OCI-LY1 (cell line): Measurements from ENCODE around the gene BTBD2.

ENCODE experiments used
- H2AFZ ChIP-seq: fragments of 200-600 bp; sonication (generic), shearing (Covaris generic); 2 replicates; pipeline ENCODE4 v1.6.0; 2014; ENCODE audit warnings: antibody characterized with exemption, mild to moderate bottlenecking, low read length
- H3F3A ChIP-seq: fragments of 200-600 bp; sonication (generic), shearing (Covaris generic); 2 replicates; pipeline ENCODE4 v1.6.0; 2014; ENCODE audit warnings: mild to moderate bottlenecking, antibody characterized with exemption, low read length, moderate library complexity; ENCODE audit not compliant: insufficient read depth
- H3K27ac ChIP-seq: fragments of 200-600 bp; sonication (generic); 2 replicates; pipeline ENCODE4 v1.5.1; 2014; ENCODE audit warnings: low read length, mixed run types, mild to moderate bottlenecking, low read depth; ENCODE audit not compliant: poor library complexity, severe bottlenecking
- H3K27me3 ChIP-seq: fragments of 200-600 bp; sonication (generic); 2 replicates; pipeline ENCODE4 v1.6.0; 2014; ENCODE audit warnings: antibody characterized with exemption, mild to moderate bottlenecking, low read length, moderate library complexity; ENCODE audit not compliant: insufficient read depth
- H3K36me3 ChIP-seq: fragments of 200-600 bp; sonication (generic); 2 replicates; pipeline ENCODE4 v1.6.1; 2014; ENCODE audit warnings: mild to moderate bottlenecking, antibody characterized with exemption, low read length, moderate library complexity, mixed read lengths; ENCODE audit not compliant: insufficient read depth
- H3K4me1 ChIP-seq: fragments of 200-600 bp; sonication (generic); 2 replicates; pipeline ENCODE4 v1.5.1; 2014; ENCODE audit warnings: mild to moderate bottlenecking, low read length, moderate library complexity; ENCODE audit not compliant: insufficient read depth, severe bottlenecking
- H3K4me2 ChIP-seq: fragments of 200-600 bp; sonication (generic), shearing (Covaris generic); 2 replicates; pipeline ENCODE4 v1.6.1; 2014; ENCODE audit warnings: low read length
- H3K4me3 ChIP-seq: fragments of 200-600 bp; sonication (generic); 2 replicates; pipeline ENCODE4 v1.5.1; 2014; ENCODE audit warnings: low read length, low read depth, mild to moderate bottlenecking, mixed read lengths; ENCODE audit not compliant: poor library complexity, severe bottlenecking
- H3K79me2 ChIP-seq: fragments of 200-600 bp; shearing (Covaris generic); 2 replicates; pipeline ENCODE4 v1.6.1; 2016; ENCODE audit warnings: mixed run types, low read length, mixed read lengths; ENCODE audit not compliant: insufficient read depth
- H3K9ac ChIP-seq: fragments of 200-600 bp; sonication (generic), shearing (Covaris generic); 2 replicates; pipeline ENCODE4 v1.6.1; 2014; ENCODE audit warnings: mild to moderate bottlenecking, low read length, mixed read lengths
- H3K9me2 ChIP-seq: fragments of 200-600 bp; sonication (generic), shearing (Covaris generic); 2 replicates; pipeline ENCODE4 v1.6.1; 2014; ENCODE audit warnings: low read depth, mild to moderate bottlenecking, low read length, mixed read lengths
- H3K9me3 ChIP-seq: fragments of 200-600 bp; shearing (Covaris generic); 2 replicates; pipeline ENCODE4 v1.6.1; 2014; ENCODE audit warnings: low read length, mixed read lengths
- H4K20me1 ChIP-seq: fragments of 200-600 bp; sonication (generic), shearing (Covaris generic); 2 replicates; pipeline ENCODE4 v1.6.0; 2016; ENCODE audit warnings: mild to moderate bottlenecking, low read length; ENCODE audit not compliant: insufficient read depth
- CTCF ChIP-seq: fragments of 200-600 bp; sonication (generic), shearing (Covaris generic); IDR thresholded peaks from 2 replicates; pipeline ENCODE4 v1.5.1; 2017; ENCODE audit warnings: mild to moderate bottlenecking, antibody characterized with exemption, low read length, moderate library complexity, mixed read lengths
- EZH2 ChIP-seq: fragments of 200-600 bp; sonication (generic), shearing (Covaris generic); IDR thresholded peaks from 2 replicates; pipeline ENCODE4 v1.8.0; 2017; ENCODE audit warnings: borderline replicate concordance, mixed run types, mild to moderate bottlenecking, antibody characterized with exemption, low read length, moderate library complexity, mixed read lengths

Gene BTBD2

GRCh38 chr19:1962674-1963073 lies 52.8 kb downstream of the BTBD2 start:
- H3K9ac ChIP-seq, result no peak overlapping the region
- no peak overlapping the region for H2AFZ ChIP-seq
- no peaks in the 10 kb centered on the region for H3K27me3 ChIP-seq
- H3K79me2 ChIP-seq, result no peaks in the 10 kb centered on the region
- no peak for TF ChIP-seq EZH2
- no peak for TF ChIP-seq CTCF
- H3K4me1 ChIP-seq, result peaks cover 11% of the 10 kb centered on the region
- peaks cover 16% of the 10 kb centered on the region for H3K36me3 ChIP-seq
- H3K4me3 ChIP-seq, result no peak overlapping the region
- no peaks in the 10 kb centered on the region for H3F3A ChIP-seq
- no peaks in the 10 kb centered on the region for H3K9me2 ChIP-seq
- no peak overlapping the region for H3K27ac ChIP-seq
- no peaks in the 10 kb centered on the region for H4K20me1 ChIP-seq
- no peaks in the 10 kb centered on the region for H3K9me3 ChIP-seq
- no peak overlapping the region for H3K4me2 ChIP-seq

- Histone ChIP-seq H3K9me2 (no peaks in the 10 kb centered on the region), H3K9ac (no peak overlapping the region), H3K27ac (no peak overlapping the region), H3F3A (no peaks in the 10 kb centered on the region), H3K79me2 (no peaks in the 10 kb centered on the region), H2AFZ (no peak overlapping the region), H3K4me1 (peaks cover 11% of the 10 kb centered on the region), H3K4me2 (no peak overlapping the region), H3K27me3 (no peaks in the 10 kb centered on the region), H3K9me3 (no peaks in the 10 kb centered on the region), H3K4me3 (no peak overlapping the region), H4K20me1 (no peaks in the 10 kb centered on the region), H3K36me3 (peaks cover 16% of the 10 kb centered on the region)
- TF ChIP-seq EZH2 (no peak), CTCF (no peak)
Observed at GRCh38 chr19:1961000-1961883, 54.3 kb downstream of the BTBD2 start.

- H3K4me3 ChIP-seq, result no peak overlapping the region
- no peak overlapping the region for H2AFZ ChIP-seq
- no peak overlapping the region for H3K9ac ChIP-seq
- no peaks in the 10 kb centered on the region for H3K9me3 ChIP-seq
- no peak overlapping the region; the same call in 1 of the 2 replicates for H3K4me2 ChIP-seq
- no peak overlapping the region for H3K27ac ChIP-seq
- H3K9me2 ChIP-seq, result no peaks in the 10 kb centered on the region
- no peaks in the 10 kb centered on the region for H4K20me1 ChIP-seq
- H3K27me3 ChIP-seq, result no peaks in the 10 kb centered on the region
- peaks cover 11% of the 10 kb centered on the region for H3K4me1 ChIP-seq
- H3K36me3 ChIP-seq, result peaks cover 16% of the 10 kb centered on the region
- no peaks in the 10 kb centered on the region for H3F3A ChIP-seq
- no peaks in the 10 kb centered on the region for H3K79me2 ChIP-seq
- TF ChIP-seq EZH2 (no peak), CTCF (no peak)
Observed at GRCh38 chr19:1959928-1960589, 55.5 kb downstream of the BTBD2 start.
